Endometrium (tissue), 2 donors: ENCODE measurements around the gene GATB.
"Not testable (repeated sequence)": the region's sequence is repeated elsewhere in the genome, so short reads cannot be mapped to it uniquely, and the experiment has no call there.

Source experiments
- FAIRE-seq: peaks from 2 replicates; lab custom pipeline; 2012; peaks lifted over from hg19 to GRCh38; lab: Jason Lieb, UNC
- donor health status: control.
- donor health status: control.

Gene GATB

GRCh38 chr4:151785484-151786157, 24.8 kb upstream of the GATB start:
- no peak for FAIRE-seq

GRCh38 chr4:151784706-151785105, 23.9 kb upstream of the GATB start:
- no peak for FAIRE-seq

GRCh38 chr4:151783867-151784266, 23.1 kb upstream of the GATB start:
- FAIRE-seq, result no peak

GRCh38 chr4:151782296-151782695, 21.5 kb upstream of the GATB start:
- no peak for FAIRE-seq

GRCh38 chr4:151781026-151781425, 20.2 kb upstream of the GATB start:
- FAIRE-seq, result no peak

- no peak for FAIRE-seq
Measured at GRCh38 chr4:151777471-151777870, 16.7 kb upstream of the GATB start.

- no peak for FAIRE-seq
Measured at GRCh38 chr4:151774324-151774723, 13.5 kb upstream of the GATB start.

- FAIRE-seq, result no peak
Measured at GRCh38 chr4:151772274-151772673, 11.5 kb upstream of the GATB start.

GRCh38 chr4:151771664-151772063, 10.9 kb upstream of the GATB start:
- no peak for FAIRE-seq

GRCh38 chr4:151770154-151770553, 9.3 kb upstream of the GATB start:
- FAIRE-seq, result no peak

- no peak for FAIRE-seq
Measured at GRCh38 chr4:151768835-151769234, 8.0 kb upstream of the GATB start.

GRCh38 chr4:151766691-151767090, 5.9 kb upstream of the GATB start:
- no peak for FAIRE-seq

GRCh38 chr4:151760002-151760401, 805 bp downstream of the GATB start:
- FAIRE-seq, result no peak

- no peak for FAIRE-seq
Measured at GRCh38 chr4:151753056-151753455, 7.8 kb downstream of the GATB start.

GRCh38 chr4:151750156-151750555, 10.7 kb downstream of the GATB start:
- FAIRE-seq, result no peak

GRCh38 chr4:151745481-151746231, 15.2 kb downstream of the GATB start:
- FAIRE-seq, result no peak

GRCh38 chr4:151744614-151745013, 16.2 kb downstream of the GATB start:
- FAIRE-seq, result no peak

GRCh38 chr4:151743894-151744293, 16.9 kb downstream of the GATB start:
- no peak for FAIRE-seq

GRCh38 chr4:151743128-151743854, 17.5 kb downstream of the GATB start:
- FAIRE-seq, result no peak

- FAIRE-seq, result no peak
Measured at GRCh38 chr4:151738720-151739517, 21.9 kb downstream of the GATB start.

GRCh38 chr4:151736852-151737251, 24.0 kb downstream of the GATB start:
- not testable (repeated sequence) for FAIRE-seq

GRCh38 chr4:151736361-151736760, 24.4 kb downstream of the GATB start:
- FAIRE-seq, result no peak
